D721Med (cell line): ENCODE measurements around the gene SART3.
"Not testable (repeated sequence)": the region's sequence is repeated elsewhere in the genome, so short reads cannot be mapped to it uniquely, and the experiment has no call there.

Source experiments
- DNase-seq: peaks from one replicate; pipeline ENCODE4 v3.0.0; 2011; ENCODE audit warnings: low spot score; ENCODE audit not compliant: insufficient read length
- FAIRE-seq: peaks from 2 replicates; lab custom pipeline; 2011; peaks lifted over from hg19 to GRCh38; lab: Jason Lieb, UNC
- CTCF ChIP-seq: IDR thresholded peaks from 2 replicates; pipeline ENCODE4 v1.5.1; 2012; ENCODE audit warnings: mild to moderate bottlenecking, control low read depth; ENCODE audit not compliant: insufficient read depth; ENCODE audit errors: missing control alignments

SART3 gene

GRCh38 chr12:108502922-108503321, 58.1 kb downstream of the SART3 start:
- DNase-seq (no peak), FAIRE-seq (no peak)
- no peak for TF ChIP-seq CTCF

GRCh38 chr12:108498136-108498535, 62.8 kb downstream of the SART3 start:
- no peak for TF ChIP-seq CTCF
- FAIRE-seq (no peak), DNase-seq (no peak)

GRCh38 chr12:108495823-108496579, 65.0 kb downstream of the SART3 start:
- DNase-seq (no peak), FAIRE-seq (no peak)
- TF ChIP-seq CTCF: no peak

GRCh38 chr12:108495054-108495453, 65.9 kb downstream of the SART3 start:
- peak; percentile 52 for TF ChIP-seq CTCF
- FAIRE-seq (no peak), DNase-seq (no peak)

GRCh38 chr12:108491256-108491655, 69.7 kb downstream of the SART3 start:
- TF ChIP-seq CTCF: no peak
- no peak for DNase-seq
- no peak for FAIRE-seq

GRCh38 chr12:108487029-108487428, 73.9 kb downstream of the SART3 start:
- DNase-seq, FAIRE-seq: not testable (repeated sequence)

- DNase-seq, FAIRE-seq: not testable (repeated sequence)
Observed at GRCh38 chr12:108485371-108485770, 75.6 kb downstream of the SART3 start.

- no peak for TF ChIP-seq CTCF
Observed at GRCh38 chr12:108484845-108485244, 76.1 kb downstream of the SART3 start.

More at GRCh38 chr12:108484845-108485244, 76.1 kb downstream of the SART3 start:
- FAIRE-seq (no peak), DNase-seq (no peak)
